H1 (cell line): ENCODE results near the gene FAM222B. TPM values are rescaled to one million over a fixed set of nuclear protein-coding genes. Genes with fewer than 3 reads are reported as not detected.

Source experiments
- CTCF ChIA-PET: fragments of 300-600 bp; sonication (Branson Sonifier 250); formaldehyde crosslinking; loops from one replicate; lab custom pipeline; 2021; ENCODE audit not compliant: partially characterized antibody; lab: Charles Lee
- POLR2A ChIA-PET: fragments of 300-600 bp; sonication (Branson Sonifier 250); formaldehyde crosslinking; loops from one replicate; lab custom pipeline; 2021; ENCODE audit warnings: inconsistent platforms; ENCODE audit not compliant: partially characterized antibody; lab: Charles Lee
- DNase-seq, 2 experiments: peaks; one replicate each; pipeline versions ENCODE4 v3.0.0 to v3.0.0-alpha.2; 2010 to 2022; ENCODE audit warnings: low spot score in 2 of 2, low read depth in 1 of 2, mixed read lengths in 1 of 2
- FAIRE-seq: peaks from 2 replicates; lab custom pipeline; 2011; peaks lifted over from hg19 to GRCh38; lab: Jason Lieb, UNC
- H2AFZ ChIP-seq: 2 replicates; pipeline ENCODE4 v1.8.1; 2012; ENCODE audit warnings: low read length, inconsistent platforms
- H2AK5ac ChIP-seq: 2 replicates; pipeline ENCODE4 v1.6.1; 2013; ENCODE audit warnings: low read depth, low read length
- H2BK120ac ChIP-seq: replicated peaks from 2 replicates; pipeline ENCODE3; 2013; ENCODE audit warnings: low read depth, low read length, inconsistent platforms
- H2BK12ac ChIP-seq: 2 replicates; pipeline ENCODE4 v1.6.1; 2013; ENCODE audit warnings: low read depth, low read length
- H2BK15ac ChIP-seq: 2 replicates; pipeline ENCODE4 v1.6.1; 2013; ENCODE audit warnings: low read length
- H2BK20ac ChIP-seq: 2 replicates; pipeline ENCODE4 v1.6.1; 2013; ENCODE audit warnings: low read length
- H2BK5ac ChIP-seq: 2 replicates; pipeline ENCODE4 v1.6.1; 2013; ENCODE audit warnings: low read depth, low read length
- H3K14ac ChIP-seq: 2 replicates; pipeline ENCODE4 v1.6.1; 2013; ENCODE audit warnings: inconsistent platforms; ENCODE audit not compliant: insufficient read length
- H3K18ac ChIP-seq: 2 replicates; pipeline ENCODE4 v1.6.1; 2013; ENCODE audit warnings: low read length; ENCODE audit errors: extremely low read depth
- H3K23ac ChIP-seq: 2 replicates; pipeline ENCODE4 v1.6.1; 2013; ENCODE audit warnings: inconsistent platforms; ENCODE audit not compliant: insufficient read length
- H3K23me2 ChIP-seq: 2 replicates; pipeline ENCODE4 v1.6.1; 2013; ENCODE audit warnings: low read depth, low read length
- H3K27ac ChIP-seq: 2 replicates; pipeline ENCODE4 v1.6.1; 2011; ENCODE audit warnings: low read depth, low read length, inconsistent platforms
- H3K27me3 ChIP-seq, 4 experiments: replicated peaks in 1 of 4; 1 replicate in 1 of 4; 2 replicates in 3 of 4; pipeline versions ENCODE4 v1.6.1 to v1.8.1; 2011 to 2013; ENCODE audit warnings: low read length in 3 of 4, mild to moderate bottlenecking in 3 of 4, inconsistent platforms in 2 of 4, mixed read lengths in 2 of 4, moderate library complexity in 1 of 4; ENCODE audit not compliant: control insufficient read depth in 3 of 4, insufficient read depth in 3 of 4; ENCODE audit errors: extremely low read depth in 1 of 4
- H3K36me3 ChIP-seq, 4 experiments: 2 replicates each; pipeline versions ENCODE4 v1.6.1 to v1.8.1; 2011 to 2013; ENCODE audit warnings: mild to moderate bottlenecking in 4 of 4, low read length in 3 of 4, moderate library complexity in 2 of 4, control low read depth in 1 of 4, inconsistent platforms in 1 of 4; ENCODE audit not compliant: insufficient read depth in 4 of 4, control insufficient read depth in 2 of 4
- H3K4ac ChIP-seq: replicated peaks from 2 replicates; pipeline ENCODE3; 2013; ENCODE audit warnings: low read length, low read depth, mixed read lengths, inconsistent platforms; ENCODE audit not compliant: insufficient read length
- H3K4me1 ChIP-seq, 4 experiments: replicated peaks in 1 of 4; 1 replicate in 1 of 4; 2 replicates in 3 of 4; pipeline versions ENCODE4 v1.6.1 to v1.8.1; 2011 to 2013; ENCODE audit warnings: low read length in 3 of 4, inconsistent platforms in 2 of 4, mixed read lengths in 1 of 4; ENCODE audit not compliant: insufficient read depth in 4 of 4, control insufficient read depth in 3 of 4
- H3K4me2 ChIP-seq, 2 experiments: 2 replicates each; pipeline versions ENCODE4 v1.6.1 to v1.8.1; 2011 to 2013; ENCODE audit warnings: low read depth in 2 of 2, low read length in 2 of 2, control low read depth in 1 of 2, inconsistent platforms in 1 of 2, mild to moderate bottlenecking in 1 of 2; ENCODE audit not compliant: insufficient read depth in 1 of 2
- H3K4me3 ChIP-seq, 4 experiments: fragments of 200-600, 300-600 bp in 1 of 4; sonication (generic), shearing (Covaris generic), sonication (Bioruptor Twin) in 1 of 4; 2 replicates each; pipeline versions ENCODE4 v1.5.1 to v1.8.1; 2011 to 2016; ENCODE audit warnings: low read length in 4 of 4, low read depth in 3 of 4, control low read depth in 2 of 4, inconsistent platforms in 2 of 4, mild to moderate bottlenecking in 2 of 4, mixed read lengths in 1 of 4, moderate library complexity in 1 of 4; ENCODE audit not compliant: insufficient read depth in 2 of 4; ENCODE audit errors: extremely low read depth in 1 of 4
- H3K56ac ChIP-seq: replicated peaks from 2 replicates; pipeline ENCODE3; 2013; ENCODE audit warnings: low read depth, mild to moderate bottlenecking, mixed read lengths, low read length, inconsistent platforms; ENCODE audit not compliant: insufficient read length
- H3K79me1 ChIP-seq: 2 replicates; pipeline ENCODE4 v1.6.1; 2013; ENCODE audit warnings: low read depth, low read length, control low read depth
- H3K79me2 ChIP-seq, 2 experiments: 2 replicates each; pipeline versions ENCODE4 v1.6.1 to v1.8.1; 2012 to 2013; ENCODE audit warnings: low read length in 2 of 2, mild to moderate bottlenecking in 2 of 2, inconsistent platforms in 1 of 2; ENCODE audit not compliant: insufficient read depth in 2 of 2, control insufficient read depth in 1 of 2
- H3K9ac ChIP-seq, 4 experiments: replicated peaks in 1 of 4; 1 replicate in 1 of 4; 2 replicates in 3 of 4; pipeline versions ENCODE4 v1.6.1 to v1.8.1; 2011 to 2013; ENCODE audit warnings: low read depth in 3 of 4, low read length in 3 of 4, control low read depth in 2 of 4, mild to moderate bottlenecking in 2 of 4, moderate library complexity in 2 of 4, inconsistent platforms in 1 of 4; ENCODE audit errors: extremely low read depth in 1 of 4
- H3K9me3 ChIP-seq, 2 experiments: 2 replicates each; pipeline versions ENCODE4 v1.6.1 to v1.8.1; 2012 to 2013; ENCODE audit warnings: mild to moderate bottlenecking in 2 of 2, moderate library complexity in 2 of 2, control low read depth in 1 of 2, inconsistent platforms in 1 of 2, low read depth in 1 of 2, low read length in 1 of 2, mixed read lengths in 1 of 2; ENCODE audit not compliant: insufficient read depth in 2 of 2
- H4K20me1 ChIP-seq, 2 experiments: replicated peaks in 1 of 2; 2 replicates each; pipeline versions ENCODE3 to v1.8.1; 2011 to 2013; ENCODE audit warnings: inconsistent platforms in 2 of 2, low read length in 2 of 2, mild to moderate bottlenecking in 1 of 2; ENCODE audit not compliant: insufficient read depth in 2 of 2, control insufficient read depth in 1 of 2
- H4K5ac ChIP-seq: 2 replicates; pipeline ENCODE4 v1.6.1; 2013; ENCODE audit warnings: low read length, low read depth, mixed read lengths, inconsistent platforms; ENCODE audit not compliant: insufficient read length
- H4K8ac ChIP-seq: 2 replicates; pipeline ENCODE4 v1.8.0; 2013; ENCODE audit warnings: mild to moderate bottlenecking, moderate library complexity, low read length, inconsistent platforms; ENCODE audit not compliant: insufficient read depth; ENCODE audit errors: extremely low read depth
- H4K91ac ChIP-seq: replicated peaks from 2 replicates; pipeline ENCODE3; 2013; ENCODE audit warnings: low read length, mixed read lengths, inconsistent platforms; ENCODE audit not compliant: insufficient read length
- POU5F1 ChIP-seq: IDR thresholded peaks from 2 replicates; pipeline ENCODE4 v1.6.1; 2011; ENCODE audit warnings: low read depth, mild to moderate bottlenecking, low read length, moderate library complexity
- TBP ChIP-seq: IDR thresholded peaks from 2 replicates; pipeline ENCODE4 v1.6.1; 2011; ENCODE audit warnings: low read depth, low read length, improper control_type of control experiment
- WGBS, 2 experiments: shearing (Covaris generic) in 1 of 2; methylation state at CpG; one replicate each; pipeline versions ENCODE4 v1.1.6 to v1.1.7; 2013 to 2015; ENCODE audit warnings: low lambda C conversion rate in 2 of 2, mixed read lengths in 2 of 2, inconsistent platforms in 1 of 2, low coverage in 1 of 2, missing lambda C conversion rate in 1 of 2; ENCODE audit not compliant: insufficient replicate concordance in 2 of 2, insufficient coverage in 1 of 2, insufficient read length in 1 of 2; ENCODE audit errors: extremely low coverage in 1 of 2, missing lambda C conversion rate in 1 of 2; 5-methylcytosine and 5-hydroxymethylcytosine counted together
- polyA plus RNA-seq, 7 experiments: library from polyadenylated mRNA; depleted of rRNA in 3 of 7; stranded (reverse) in 5 of 7; unstranded in 2 of 7; fragments of >200 nt in 5 of 7; fragments of 200-250 nt in 2 of 7; gene quantifications; 1 replicate in 5 of 7; 2 replicates in 1 of 7; 4 replicates in 1 of 7; pipeline versions ENCODE4 v1.2.1 to v1.2.3, GENCODE V29; 2011 to 2013; ENCODE audit warnings: missing spikeins in 2 of 7, mixed read lengths in 2 of 7
- total RNA-seq: library from RNA; stranded (reverse); fragmentation: NEBNext Ultra II Directional; extraction: Animal tissue kit (Norgen Biotek cat#: 25700); gene quantifications from 2 replicates; pipeline ENCODE4 v1.2.1, GENCODE V29; 2021

FAM222B gene
- total and polyA plus RNA-seq, 2 of the 8 experiments (the other 6 are each of a cell fraction or from before 2014, with no cell fraction given): 42.1 to 81.7 TPM

DNA sequence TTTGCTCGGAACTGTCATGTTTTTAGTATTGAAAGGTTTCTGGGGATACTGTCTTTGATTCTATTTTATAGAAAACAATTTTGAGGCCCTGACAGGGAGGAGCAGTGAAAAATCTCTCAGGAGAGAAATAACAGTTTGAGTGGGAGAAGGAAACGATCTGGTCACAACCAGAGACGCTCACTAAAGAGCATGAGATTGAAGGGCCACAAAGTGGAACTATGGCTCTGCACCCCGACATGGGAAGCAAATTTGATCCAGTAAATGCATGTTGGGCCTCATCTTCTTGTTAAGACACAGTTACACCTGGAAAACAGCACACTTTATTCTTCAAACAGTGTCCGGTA is 12.7 kb upstream of the FAM222B start:
- FAIRE-seq: no peak
- WGBS, 2 experiments: 33% methylated on average over 5 of the region's 5 CpGs; no CpG with 5 or more reads in 1 of the 2 experiments
- POLR2A ChIA-PET: interaction anchor here (0.8 to 1.3 kb wide), 5 partner anchors 9 to 135 kb away, joined by 3 to 4 read pairs (median 3); partner anchors contain the start of genes FLOT2 and RPL23A

More for the DNA sequence above, 12.7 kb upstream of the FAM222B start:
- Histone ChIP-seq H3K79me1 (peaks cover 2% of the 10 kb centered on the region; the same call in 1 of the 2 replicates), H4K5ac (no peak overlapping the region), H3K4me2 (peak overlapping the region; percentile 78 to 85), H3K4me3 (peak overlapping the region; percentile 78 to 96 (median 93)), H3K14ac (no peak overlapping the region), H2AFZ (peak overlapping the region; percentile 94), H2BK120ac (no peak overlapping the region), H4K91ac (no peak overlapping the region), H3K4ac (no peak overlapping the region), H2BK15ac (no peak overlapping the region), H3K23ac (no peak overlapping the region), H3K79me2 (peaks cover 0 to 6% of the 10 kb centered on the region in 2 experiments; a peak in 2 of 4 replicates), H2AK5ac (no peak overlapping the region), H3K27ac (no peak overlapping the region), H3K56ac (peak overlapping the region; percentile 56), H3K9me3 (no peaks in the 10 kb centered on the region), H3K9ac (peak overlapping the region in 3 of 4 experiments; percentile 87 to 90 (median 87); a peak in 6 of 7 replicates), H2BK12ac (no peak overlapping the region), H3K18ac (no peak overlapping the region), H4K8ac (peak overlapping the region; percentile 96; the same call in 1 of the 2 replicates), H3K23me2 (peaks cover 2% of the 10 kb centered on the region), H2BK5ac (peak overlapping the region; percentile 69; the same call in 1 of the 2 replicates), H2BK20ac (no peak overlapping the region), H3K27me3 (no peaks in the 10 kb centered on the region), H4K20me1 (peaks cover 0 to 1% of the 10 kb centered on the region in 2 experiments), H3K4me1 (no peaks in the 10 kb centered on the region; a peak in 2 of 7 replicates), H3K36me3 (peaks cover 12 to 18% (median 16%) of the 10 kb centered on the region in 4 experiments; a peak in 7 of 8 replicates)
- no peak for DNase-seq
- CTCF ChIA-PET: interaction anchor here (1.0 to 1.5 kb wide), 3 partner anchors 9 to 25 kb away, joined by 3 to 6 read pairs (median 3); no protein-coding TSS in a partner anchor
- no peak for TF ChIP-seq POU5F1
- no peak for TF ChIP-seq TBP
